ENCODE data around the gene ACOD1. TPM values are rescaled to one million over a fixed set of nuclear protein-coding genes. Genes with fewer than 3 reads are reported as not detected.
"Not testable (repeated sequence)": the region's sequence is repeated elsewhere in the genome, so short reads cannot be mapped to it uniquely, and the experiment has no call there.

The ACOD1 gene
- total RNA-seq = not detected in 2 replicates

DNA sequence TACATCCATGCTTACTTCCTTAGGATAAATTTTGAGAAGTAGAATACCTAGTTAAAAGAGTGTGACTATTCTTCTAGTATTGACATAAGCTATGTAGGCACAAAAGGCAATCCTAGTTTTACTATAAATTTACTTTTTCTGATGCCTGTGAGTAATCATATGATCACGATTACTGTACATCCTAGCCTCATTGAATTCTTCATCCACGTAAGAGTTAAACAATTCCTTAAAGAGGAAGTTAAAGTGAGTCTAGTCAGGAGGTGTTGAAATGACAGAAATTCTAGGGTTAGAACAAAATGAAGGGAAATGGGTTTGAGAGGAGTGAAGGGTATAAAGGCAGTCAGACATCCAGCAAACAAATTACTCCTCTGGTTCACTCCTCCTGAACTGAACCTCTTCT, at the start of gene ACOD1:
ACOD1 (plus strand) TSS at position 363 of the 400 bp plus-strand sequence. CDS start 48 bp downstream, outside the sequence.
- no peak for DNase-seq (ENCODE audit: low read depth in 2 of 2)

DNA sequence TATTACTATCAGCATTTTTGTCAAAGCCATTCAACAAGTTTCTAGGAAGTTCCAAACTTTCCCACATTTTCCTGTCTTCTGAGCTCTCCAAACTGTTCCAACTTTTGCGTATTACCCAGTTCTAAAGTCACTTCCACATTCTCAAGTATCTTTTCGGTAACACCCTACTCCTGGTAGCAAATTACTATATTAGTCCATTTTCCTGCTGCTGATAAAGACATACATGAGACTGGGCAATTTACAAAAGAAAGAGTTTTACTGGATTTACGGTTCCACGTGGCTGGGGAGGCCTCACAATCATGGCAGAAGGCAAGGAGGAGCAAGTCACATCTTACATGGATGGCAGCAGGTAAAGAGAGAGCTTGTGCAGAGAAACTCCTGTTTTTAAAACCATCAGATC, 49.2 kb upstream of the ACOD1 start:
- DNase-seq (ENCODE audit: low read depth in 2 of 2) = not testable (repeated sequence)

DNA sequence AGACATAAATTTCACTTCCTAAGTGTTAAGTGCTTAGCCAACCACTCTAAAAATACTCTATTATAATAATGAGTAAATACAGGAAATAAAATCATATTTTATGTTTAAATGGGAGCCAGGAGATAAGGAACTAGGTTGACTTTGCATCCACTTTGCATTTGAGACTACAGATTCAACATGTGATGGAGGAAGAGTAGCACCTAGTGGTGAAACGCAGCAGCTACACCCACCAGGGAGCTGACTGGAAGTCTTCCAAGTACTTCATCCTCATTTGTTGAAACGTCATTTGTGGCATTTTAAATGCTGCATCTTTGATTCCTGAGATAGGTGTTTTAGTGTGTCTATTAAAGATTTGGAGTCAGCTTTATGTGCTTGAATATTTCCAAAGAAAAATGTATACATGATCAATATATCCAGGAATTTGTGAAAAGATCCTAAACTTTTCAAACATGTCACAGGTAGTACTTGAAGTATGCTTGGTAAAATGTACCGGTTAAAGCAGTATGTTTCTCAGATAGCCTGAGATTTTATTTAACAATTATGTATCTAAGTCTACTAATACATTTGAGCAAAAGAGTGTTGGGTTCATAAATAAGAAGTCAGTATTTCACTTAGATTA, 44.7 kb upstream of the ACOD1 start:
- DNase-seq (ENCODE audit: low read depth in 2 of 2) = peak; percentile 90 to 92

DNA sequence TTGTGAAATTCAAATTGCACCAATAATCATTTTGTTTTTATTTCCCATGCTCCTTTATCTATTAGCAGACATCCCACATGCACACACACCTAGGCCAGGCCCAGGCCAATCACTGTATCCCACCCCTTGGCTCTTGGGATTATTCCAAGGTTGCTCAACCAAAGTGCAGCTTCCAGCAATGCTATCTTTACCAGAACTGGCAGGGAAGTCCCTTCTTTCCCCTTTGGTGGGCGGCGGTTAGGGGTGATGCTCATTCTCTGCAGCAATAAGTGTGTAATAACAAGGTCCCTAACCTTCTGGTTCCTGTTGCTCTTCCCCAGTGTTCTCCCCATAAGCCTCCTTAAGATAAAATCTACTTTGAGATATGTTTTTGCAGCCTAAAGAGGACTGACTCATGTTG, 43.8 kb upstream of the ACOD1 start:
- no peak for DNase-seq (ENCODE audit: low read depth in 2 of 2)

DNA sequence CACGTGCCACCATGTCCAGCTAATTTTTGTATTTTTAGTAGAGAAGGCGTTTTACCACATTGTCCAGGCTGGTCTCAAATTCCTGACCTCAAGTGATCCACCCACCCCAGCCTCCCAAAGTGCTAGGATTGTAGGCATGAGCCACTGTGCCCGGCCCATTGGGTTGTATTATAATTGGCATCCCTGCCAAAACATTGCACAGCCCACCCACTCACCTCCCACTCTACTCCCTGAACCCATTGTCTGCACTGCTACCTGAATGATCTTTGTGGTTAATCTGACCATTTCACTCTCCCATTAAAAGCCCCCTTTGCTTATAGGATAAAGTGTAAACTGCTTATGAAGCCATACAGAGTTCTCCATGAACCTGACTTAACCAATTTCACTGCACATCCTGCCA, 35.8 kb upstream of the ACOD1 start:
- no peak for DNase-seq (ENCODE audit: low read depth in 2 of 2)

DNA sequence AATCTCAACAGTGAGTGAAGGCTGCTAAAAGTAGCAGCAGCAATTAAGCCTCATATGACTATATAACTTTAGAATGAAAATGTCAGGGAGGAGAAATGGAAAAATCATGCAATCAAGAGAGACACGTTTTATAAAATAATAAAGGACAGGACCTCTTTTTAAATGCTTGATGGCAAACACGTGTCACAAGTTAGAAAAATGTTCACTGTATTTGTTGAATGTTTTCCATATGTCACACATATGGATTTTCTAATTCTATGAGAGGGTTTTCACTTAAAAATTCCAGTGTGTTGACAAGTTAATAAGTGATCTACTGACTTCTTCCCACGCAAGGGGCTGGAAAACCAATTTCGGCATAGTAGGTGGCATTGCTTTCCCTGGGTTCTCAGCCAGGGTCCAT, 34.4 kb upstream of the ACOD1 start:
- DNase-seq (ENCODE audit: low read depth in 2 of 2) = no peak

DNA sequence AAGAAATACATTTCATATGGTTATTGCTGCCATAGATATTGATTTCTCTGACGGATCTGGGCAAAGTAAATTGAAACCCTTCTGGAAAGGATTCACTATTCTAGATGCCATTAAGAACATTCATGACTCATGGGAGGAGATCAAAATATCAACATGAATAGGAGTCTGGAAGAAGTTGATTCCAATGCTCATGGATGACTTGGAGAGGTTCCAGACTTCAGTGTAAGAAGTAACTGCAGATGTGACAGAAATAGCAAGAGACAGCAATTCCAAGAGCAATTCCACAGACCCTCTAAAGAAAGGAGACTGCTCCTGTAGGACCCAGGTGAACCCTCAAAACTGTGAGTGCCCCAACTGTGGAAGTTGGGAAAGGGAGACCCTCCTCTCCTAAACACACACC, 31.2 kb upstream of the ACOD1 start:
- DNase-seq (ENCODE audit: low read depth in 2 of 2) = no peak

DNA sequence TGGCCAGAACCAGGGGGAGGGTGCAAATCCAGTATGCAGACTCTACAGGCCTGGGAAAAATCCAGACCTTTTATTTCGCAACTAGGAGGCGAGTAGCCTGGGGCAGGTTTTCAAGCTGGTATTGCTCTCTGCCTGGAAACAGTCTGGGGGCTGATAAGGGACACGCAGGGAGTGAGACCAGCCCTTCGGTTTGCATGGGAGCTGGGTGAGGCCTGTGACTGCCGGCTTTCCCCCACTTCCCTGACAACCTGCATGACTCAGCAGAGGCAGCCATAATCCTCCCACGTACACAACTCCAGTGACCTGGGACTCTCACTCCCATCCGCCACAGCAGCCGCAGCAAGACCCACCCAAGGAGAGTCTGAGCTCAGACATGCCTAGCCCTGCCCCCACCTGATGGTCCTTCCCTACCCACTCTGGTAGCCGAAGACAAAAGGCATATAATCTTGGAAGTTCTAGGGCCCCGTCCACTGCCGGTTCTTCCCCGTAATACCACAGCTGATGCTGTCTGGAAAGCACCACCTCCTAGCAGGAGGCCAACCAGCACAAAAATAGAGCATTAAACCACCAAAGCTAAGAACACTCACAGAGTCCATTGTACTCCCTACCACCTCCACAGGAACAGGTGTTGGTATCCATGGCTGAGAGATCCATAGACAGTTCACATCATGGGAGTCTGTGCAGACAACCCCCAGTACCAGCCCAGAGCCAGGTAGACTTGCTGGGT, 30.4 kb upstream of the ACOD1 start:
- not testable (repeated sequence) for DNase-seq (ENCODE audit: low read depth in 2 of 2)

DNA sequence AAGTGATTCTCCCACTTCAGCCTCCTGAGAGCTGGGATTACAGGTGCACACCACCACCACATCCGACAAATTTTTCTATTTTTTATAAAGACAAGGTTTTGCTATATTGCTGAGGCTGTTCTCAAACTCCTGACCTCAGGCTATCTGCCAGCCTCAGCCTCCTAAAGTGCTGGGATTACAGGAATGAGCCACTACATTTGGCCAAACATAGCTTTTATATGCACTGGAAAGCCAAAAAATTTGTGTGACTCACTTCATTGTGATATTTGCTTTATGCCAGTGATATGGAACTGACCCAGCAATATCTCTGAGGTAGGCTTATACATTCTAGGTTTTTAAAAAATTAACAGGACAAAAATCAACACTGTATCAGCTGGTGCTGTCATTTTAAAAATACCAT, 26.8 kb upstream of the ACOD1 start:
- DNase-seq (ENCODE audit: low read depth in 2 of 2) = no peak

DNA sequence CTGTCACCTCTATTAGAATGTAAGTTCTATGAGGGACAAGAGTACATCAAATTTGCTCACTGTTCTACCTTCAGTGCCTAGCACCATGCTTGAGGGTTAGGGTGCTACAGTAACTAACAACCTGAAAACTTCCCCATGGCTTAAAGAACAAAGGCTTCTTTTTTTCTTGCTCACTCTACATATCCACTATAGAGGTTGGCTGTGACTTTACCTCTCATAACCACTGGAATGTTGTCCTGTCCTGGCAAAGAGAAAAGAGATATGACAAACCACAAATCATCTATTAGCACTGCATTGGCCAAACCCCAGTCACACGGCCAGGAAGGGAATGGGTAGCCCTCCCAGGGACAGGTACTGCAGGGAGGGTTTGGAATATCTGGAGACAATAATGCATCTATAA, 23.2 kb upstream of the ACOD1 start:
- no peak for DNase-seq (ENCODE audit: low read depth in 2 of 2)

DNA sequence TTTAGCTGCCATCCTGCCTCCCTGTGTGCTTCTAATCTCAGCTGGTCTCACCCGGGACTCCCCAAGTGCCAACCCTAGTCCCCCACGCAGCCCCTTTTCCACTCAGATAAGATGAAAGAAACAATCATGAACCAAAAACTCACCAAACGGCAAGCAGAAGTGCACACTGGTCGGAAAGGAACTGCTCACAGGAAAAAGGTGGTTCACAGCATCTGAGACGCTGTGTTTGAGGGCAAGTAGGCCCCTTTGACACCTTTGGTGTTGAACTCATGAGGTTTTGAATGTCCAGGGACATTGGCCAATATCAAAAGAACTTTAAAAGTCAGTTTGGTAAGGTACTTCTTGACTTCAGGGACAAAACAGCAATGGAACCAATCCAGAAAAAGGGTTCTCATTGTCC, 20.4 kb upstream of the ACOD1 start:
- no peak for DNase-seq (ENCODE audit: low read depth in 2 of 2)

DNA sequence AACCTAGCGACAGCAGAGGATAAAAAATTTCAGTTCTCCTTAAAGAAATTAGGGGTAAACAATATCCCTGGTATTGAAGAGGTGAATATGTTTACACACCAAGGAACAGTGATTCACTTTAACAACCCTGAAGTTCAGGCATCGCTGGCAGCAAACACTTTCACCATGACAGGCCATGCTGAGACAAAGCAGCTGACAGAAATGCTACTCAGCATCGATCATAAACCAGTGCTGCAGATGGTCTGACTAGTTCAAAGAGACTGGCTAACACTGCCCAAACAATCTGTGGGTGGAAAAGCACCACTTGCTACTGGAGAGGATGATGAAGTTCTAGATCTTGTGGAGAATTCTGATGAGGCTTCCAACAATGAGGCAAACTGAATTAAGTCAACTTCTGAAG, 19.9 kb upstream of the ACOD1 start:
- DNase-seq (ENCODE audit: low read depth in 2 of 2) = no peak

DNA sequence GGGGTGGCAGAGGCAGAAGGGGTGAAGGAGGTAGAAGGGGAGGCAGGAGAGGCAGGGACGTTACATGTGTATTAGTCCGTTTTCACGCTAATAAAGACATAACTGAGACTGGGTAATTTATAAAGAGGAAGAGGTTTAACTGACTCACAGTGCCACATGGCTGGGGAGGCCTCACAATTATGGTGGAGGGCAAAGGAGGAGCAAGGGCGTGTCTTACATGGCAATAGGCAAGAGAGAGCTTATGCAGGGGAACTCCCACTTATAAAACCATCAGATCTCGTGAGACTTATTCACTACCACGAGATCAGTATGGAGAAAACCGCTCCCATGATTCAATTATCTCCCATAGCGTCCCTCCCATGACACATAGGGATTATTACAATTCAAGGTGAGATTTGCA, 19.0 kb upstream of the ACOD1 start:
- no peak for DNase-seq (ENCODE audit: low read depth in 2 of 2)

DNA sequence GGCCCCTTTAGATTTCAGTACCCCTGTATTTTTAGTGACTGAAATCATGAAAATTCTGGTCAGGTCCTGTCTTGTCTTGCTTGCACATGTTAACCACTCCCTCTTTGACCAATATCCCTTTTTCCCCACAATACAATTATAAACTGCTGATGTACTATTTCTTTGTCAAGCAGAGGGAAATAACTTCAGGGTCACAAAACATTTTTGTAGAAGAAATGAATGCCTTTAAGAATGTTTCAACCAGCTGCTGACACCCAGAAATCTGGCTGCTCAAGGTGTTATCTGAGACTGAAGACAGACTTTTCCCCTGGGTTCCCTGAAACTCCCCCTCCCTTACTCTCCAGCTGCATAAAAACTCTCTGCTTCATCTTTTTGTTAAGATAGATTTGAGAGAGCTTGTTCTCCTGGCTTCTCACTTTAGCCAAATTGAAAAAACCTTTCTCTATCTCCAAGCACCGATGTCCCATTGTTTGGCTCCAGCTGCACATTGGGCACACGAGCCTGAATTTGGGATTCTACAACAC, 18.4 kb upstream of the ACOD1 start:
- DNase-seq (ENCODE audit: low read depth in 2 of 2) = no peak

DNA sequence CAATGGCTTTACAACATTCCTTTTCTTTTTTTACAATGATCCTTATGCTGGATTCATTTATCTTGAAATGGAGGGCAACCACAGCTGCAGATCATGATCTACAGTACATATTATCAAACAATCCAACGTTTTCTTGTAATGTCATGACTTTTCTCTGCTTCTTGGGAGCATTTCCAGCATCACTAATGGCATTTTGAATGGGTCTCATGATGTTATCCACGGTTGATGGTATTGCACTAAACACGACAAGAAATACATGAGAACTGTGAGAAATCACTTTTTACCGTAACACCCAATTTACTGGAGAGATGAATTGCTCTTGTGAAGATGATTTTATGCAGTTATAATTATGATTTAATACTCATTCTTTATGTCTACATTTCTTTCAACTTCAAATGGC, 16.2 kb upstream of the ACOD1 start:
- no peak for DNase-seq (ENCODE audit: low read depth in 2 of 2)

DNA sequence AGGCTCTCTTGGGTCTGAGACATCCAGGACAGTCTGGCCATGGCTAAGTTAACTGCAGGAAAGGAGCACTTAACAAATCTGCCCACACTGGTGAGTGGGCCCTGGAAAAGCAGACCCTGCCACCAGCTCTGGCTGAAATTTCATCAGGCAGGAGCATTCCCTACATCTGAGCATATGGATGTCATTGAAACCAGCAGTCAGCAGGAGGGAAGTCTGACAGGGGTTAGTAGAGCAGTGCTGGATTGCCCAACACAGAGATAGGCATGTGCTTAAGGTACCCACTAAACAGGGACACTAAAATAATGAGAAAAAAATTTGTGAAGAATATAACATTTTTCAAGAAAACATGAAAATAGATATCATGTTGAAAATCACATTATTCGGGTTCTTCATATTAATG, 13.6 kb upstream of the ACOD1 start:
- no peak for DNase-seq (ENCODE audit: low read depth in 2 of 2)

DNA sequence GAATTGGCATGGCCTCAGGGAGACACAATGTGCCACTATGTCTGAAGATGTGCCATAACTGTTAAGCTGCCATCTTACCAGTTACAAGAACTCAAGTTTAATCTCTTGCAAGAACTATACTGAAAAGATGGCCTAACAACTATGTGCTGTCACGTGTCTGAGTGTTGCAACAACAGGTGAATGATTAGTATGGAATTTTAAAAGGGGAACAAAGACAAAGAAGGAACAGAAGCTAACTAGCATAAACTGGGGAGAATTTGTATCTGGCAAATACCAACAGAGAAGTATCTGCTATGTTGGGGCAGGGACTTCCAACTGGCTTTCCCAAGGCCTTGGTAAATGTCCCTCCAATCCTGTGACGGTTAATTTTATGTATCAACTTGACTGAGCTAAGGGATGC, 11.5 kb upstream of the ACOD1 start:
- no peak for DNase-seq (ENCODE audit: low read depth in 2 of 2)

DNA sequence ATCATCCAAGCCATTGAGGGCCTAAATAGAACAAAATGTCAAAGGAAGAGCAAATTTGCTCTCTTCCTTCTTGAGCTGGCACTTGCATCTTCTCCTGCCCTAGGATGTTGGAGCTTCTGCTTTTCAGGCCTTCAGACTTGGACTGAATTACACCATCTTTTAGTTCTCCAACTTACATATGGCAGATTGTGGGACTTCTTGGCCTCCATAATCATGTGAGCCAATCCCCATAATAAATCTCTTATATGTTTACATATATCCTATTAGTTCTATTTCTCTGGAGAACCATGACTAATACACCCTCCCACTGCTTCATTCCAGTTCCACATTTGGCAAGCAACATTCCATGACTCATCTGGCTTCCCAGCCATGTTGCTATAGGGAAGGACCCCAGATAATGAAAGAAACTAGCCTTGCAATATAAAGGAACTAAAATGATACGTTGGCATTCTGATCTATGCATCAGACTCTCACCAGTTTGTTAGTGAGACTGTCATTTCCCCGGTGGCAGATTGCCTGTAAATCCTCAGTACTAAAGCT, 11.0 kb upstream of the ACOD1 start:
- DNase-seq (ENCODE audit: low read depth in 2 of 2) = peak; percentile 62 to 82

DNA sequence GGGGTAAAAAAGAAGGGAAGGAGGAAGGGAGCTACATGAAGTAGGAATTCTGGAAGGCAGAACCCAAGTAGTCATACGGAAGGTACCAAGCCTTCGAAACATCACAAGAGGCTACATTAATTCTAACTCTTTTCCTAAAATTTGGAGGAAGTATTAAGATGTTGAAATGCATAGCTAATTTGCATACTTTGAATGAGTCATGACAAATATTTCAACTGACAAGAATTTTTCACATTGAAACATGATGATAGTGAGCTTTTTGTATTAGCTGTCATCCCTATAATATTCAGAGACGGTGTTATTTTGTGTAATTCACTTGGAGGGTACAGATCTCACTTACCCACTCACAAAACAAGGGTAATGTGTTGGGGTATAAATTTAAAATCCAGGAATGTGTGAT, 9.1 kb upstream of the ACOD1 start:
- DNase-seq (ENCODE audit: low read depth in 2 of 2) = no peak

DNA sequence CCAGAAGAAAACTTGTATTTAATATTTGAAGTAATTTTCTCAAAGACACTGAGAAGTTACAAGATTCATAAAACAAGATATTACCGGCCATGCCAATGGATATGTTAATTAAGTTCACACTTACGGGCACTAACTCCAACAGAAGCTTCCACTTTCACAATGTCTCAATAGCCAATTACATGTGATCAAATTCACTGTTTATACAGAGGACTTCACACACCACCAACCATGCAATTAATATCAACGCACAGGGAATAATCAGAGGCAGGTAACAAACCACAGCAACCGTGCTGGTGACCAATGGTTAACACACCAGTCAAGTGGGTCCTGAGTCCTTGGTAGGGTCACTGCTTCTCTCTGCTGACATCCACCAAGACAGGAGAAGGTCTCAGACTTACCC, 5.9 kb upstream of the ACOD1 start:
- no peak for DNase-seq (ENCODE audit: low read depth in 2 of 2)

DNA sequence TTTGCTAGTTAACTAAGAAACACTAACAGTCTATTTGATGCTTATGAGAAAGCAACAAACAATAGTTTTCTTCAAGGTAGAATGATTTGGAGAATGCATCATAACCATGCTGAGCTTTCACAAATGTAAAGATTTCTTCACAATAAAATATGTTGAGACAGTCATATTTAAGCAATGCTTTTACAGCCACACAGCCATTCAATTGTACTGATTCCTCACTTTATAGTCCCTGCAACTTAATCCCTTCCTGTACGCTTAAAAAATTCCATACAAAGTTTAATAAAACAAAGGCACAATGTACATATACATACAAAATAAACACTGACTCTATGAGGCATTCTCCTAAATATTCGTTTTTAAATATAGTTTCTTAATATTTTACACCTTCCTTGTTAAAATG, 4.7 kb upstream of the ACOD1 start:
- DNase-seq (ENCODE audit: low read depth in 2 of 2) = no peak

DNA sequence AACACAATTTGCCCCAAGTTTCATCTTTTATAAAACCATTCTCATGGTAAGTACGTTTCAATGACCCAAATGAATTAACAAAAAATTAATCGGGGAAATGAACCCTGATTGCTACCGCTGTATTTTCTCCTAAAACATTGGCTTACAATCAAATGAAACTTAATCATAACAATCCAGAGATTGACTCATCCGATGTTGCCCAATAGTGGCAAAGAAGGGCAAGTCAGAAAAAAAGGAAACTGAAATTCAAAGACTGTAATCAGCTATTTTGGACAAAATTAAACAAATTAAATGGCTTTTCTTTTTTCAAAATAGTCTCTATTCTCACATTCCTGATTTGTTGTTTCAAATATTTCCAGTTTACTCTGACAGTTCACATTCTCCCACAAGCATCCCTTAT, 3.9 kb upstream of the ACOD1 start:
- DNase-seq (ENCODE audit: low read depth in 2 of 2) = peak; percentile 34 to 42

DNA sequence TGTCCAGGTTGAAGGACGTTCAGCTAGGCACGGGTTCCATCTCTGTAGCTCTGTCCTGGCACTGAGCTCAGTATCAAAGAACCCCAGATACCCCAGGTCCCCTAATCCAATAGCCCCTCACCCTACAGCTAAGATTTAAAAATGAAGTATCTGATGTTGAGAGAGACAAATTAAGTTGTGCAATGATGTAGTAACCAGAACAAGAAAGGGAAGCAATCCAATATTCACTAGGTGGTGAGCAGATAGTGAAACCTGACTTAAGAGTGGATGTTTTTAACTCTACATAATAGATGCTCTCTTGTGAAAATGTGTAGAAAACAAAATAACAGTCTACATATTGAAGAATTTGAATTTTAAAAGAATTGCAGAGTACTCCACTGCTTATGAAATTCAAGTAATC, 1.8 kb downstream of the ACOD1 start:
- no peak for DNase-seq (ENCODE audit: low read depth in 2 of 2)

Data from lung microvascular endothelial cell (primary cell).